HG03159 (cell line): ENCODE results near the gene SLC23A1.
"Not testable (repeated sequence)": the region's sequence is repeated elsewhere in the genome, so short reads cannot be mapped to it uniquely, and the experiment has no call there.

Experiments
- ATAC-seq: cut with Tn5 transposase; IDR thresholded peaks from one replicate; pipeline ENCODE4 v1.9.1; 2021; ENCODE audit warnings: mild to moderate bottlenecking, moderate library complexity; ENCODE audit not compliant: unreplicated experiment

Gene SLC23A1

GRCh38 chr5:139390639-139391569, 7.8 kb upstream of the SLC23A1 start:
- ATAC-seq, result no peak

GRCh38 chr5:139389701-139390638, 6.9 kb upstream of the SLC23A1 start, which contains the start of gene MZB1:
Gene MZB1 (minus strand): TSS chr5:139389913. CDS start chr5:139389856, 57 bp downstream.
- peak; percentile 39 for ATAC-seq

- ATAC-seq, result no peak
Observed at GRCh38 chr5:139388198-139388821, 5.2 kb upstream of the SLC23A1 start.

- ATAC-seq, result no peak
Observed at GRCh38 chr5:139387611-139388197, 4.6 kb upstream of the SLC23A1 start.

GRCh38 chr5:139386956-139387355, 3.9 kb upstream of the SLC23A1 start:
- ATAC-seq, result not testable (repeated sequence)

- ATAC-seq, result no peak
Observed at GRCh38 chr5:139386050-139386438, 2.9 kb upstream of the SLC23A1 start.

GRCh38 chr5:139385061-139386049, 2.3 kb upstream of the SLC23A1 start:
- no peak for ATAC-seq

- ATAC-seq, result no peak
Observed at GRCh38 chr5:139384591-139385051, 1.5 kb upstream of the SLC23A1 start.

GRCh38 chr5:139383993-139384590, 995 bp upstream of the SLC23A1 start:
- no peak for ATAC-seq

- no peak for ATAC-seq
Observed at GRCh38 chr5:139382807-139383206, 290 bp downstream of the SLC23A1 start.

- no peak for ATAC-seq
Observed at GRCh38 chr5:139381837-139382761, 998 bp downstream of the SLC23A1 start.

GRCh38 chr5:139379626-139380449, 3.3 kb downstream of the SLC23A1 start:
- no peak for ATAC-seq

GRCh38 chr5:139378941-139379361, 4.1 kb downstream of the SLC23A1 start:
- no peak for ATAC-seq

- no peak for ATAC-seq
Observed at GRCh38 chr5:139378101-139378825, 4.8 kb downstream of the SLC23A1 start.

- ATAC-seq, result no peak
Observed at GRCh38 chr5:139377226-139377625, 5.9 kb downstream of the SLC23A1 start.

- ATAC-seq, result no peak
Observed at GRCh38 chr5:139376364-139376763, 6.7 kb downstream of the SLC23A1 start.
